GM23248 (cell line): ENCODE data around the gene ZNF587. TPM values are rescaled to one million over a fixed set of nuclear protein-coding genes. Genes with fewer than 3 reads are reported as not detected.
A peak's percentile ranks its signal among the peaks of the same experiment; 100 is the strongest.
"Not testable (repeated sequence)": the region's sequence is repeated elsewhere in the genome, so short reads cannot be mapped to it uniquely, and the experiment has no call there.

Source experiments
- DNase-seq: peaks from one replicate; pipeline ENCODE4 v3.0.0-alpha.2; 2015
- H2AFZ ChIP-seq: fragments of 200-600 bp; sonication (generic); 2 replicates; pipeline ENCODE4 v1.6.1; 2016; ENCODE audit warnings: antibody characterized with exemption
- H3F3A ChIP-seq: fragments of 200-600 bp; sonication (generic); 2 replicates; pipeline ENCODE4 v1.6.1; 2016; ENCODE audit warnings: mild to moderate bottlenecking, antibody characterized with exemption, mixed run types; ENCODE audit not compliant: insufficient read depth
- H3K27ac ChIP-seq: fragments of 200-600 bp; sonication (generic); 2 replicates; pipeline ENCODE4 v1.5.1; 2016; ENCODE audit warnings: mild to moderate bottlenecking
- H3K27me3 ChIP-seq: fragments of 200-600 bp; sonication (generic); replicated peaks from 2 replicates; pipeline ENCODE4 v1.6.1; 2016; ENCODE audit warnings: mild to moderate bottlenecking; ENCODE audit not compliant: insufficient read depth
- H3K36me3 ChIP-seq: fragments of 200-600 bp; sonication (generic); 2 replicates; pipeline ENCODE4 v1.6.1; 2016; ENCODE audit warnings: low read depth, mild to moderate bottlenecking
- H3K4me1 ChIP-seq: fragments of 200-600 bp; sonication (generic); 2 replicates; pipeline ENCODE4 v1.6.1; 2016; ENCODE audit warnings: mild to moderate bottlenecking; ENCODE audit not compliant: insufficient read depth
- H3K4me2 ChIP-seq: fragments of 200-600 bp; sonication (generic); one replicate; pipeline ENCODE4 v1.6.1; 2016; ENCODE audit warnings: mild to moderate bottlenecking; ENCODE audit not compliant: unreplicated experiment
- H3K4me3 ChIP-seq: fragments of 200-600 bp; sonication (generic); 2 replicates; pipeline ENCODE4 v1.5.1; 2016; ENCODE audit warnings: mild to moderate bottlenecking
- H3K79me2 ChIP-seq: fragments of 200-600 bp; sonication (generic); 2 replicates; pipeline ENCODE4 v1.6.1; 2016; ENCODE audit warnings: mild to moderate bottlenecking; ENCODE audit not compliant: insufficient read depth
- H3K9ac ChIP-seq: fragments of 200-600 bp; sonication (generic); 2 replicates; pipeline ENCODE4 v1.6.1; 2016; ENCODE audit warnings: mild to moderate bottlenecking
- H3K9me2 ChIP-seq: fragments of 200-600 bp; sonication (generic); 2 replicates; pipeline ENCODE4 v1.6.1; 2016; ENCODE audit warnings: mixed run types, mild to moderate bottlenecking, moderate library complexity; ENCODE audit not compliant: insufficient read depth
- H3K9me3 ChIP-seq: fragments of 200-600 bp; sonication (generic); one replicate; pipeline ENCODE4 v1.6.1; 2017; ENCODE audit warnings: low read depth
- H4K20me1 ChIP-seq: fragments of 200-600 bp; sonication (generic); 2 replicates; pipeline ENCODE4 v1.6.0; 2016; ENCODE audit not compliant: insufficient read depth
- EZH2 ChIP-seq: fragments of 200-600 bp; sonication (generic); IDR thresholded peaks from 2 replicates; pipeline ENCODE4 v1.6.1; 2018; ENCODE audit warnings: antibody characterized with exemption, mild to moderate bottlenecking; ENCODE audit not compliant: insufficient read depth, poor library complexity, severe bottlenecking
- EZH2phosphoT487 ChIP-seq: fragments of 200-600 bp; sonication (generic); IDR thresholded peaks from 2 replicates; pipeline ENCODE4 v1.6.1; 2018; ENCODE audit warnings: antibody characterized with exemption, moderate library complexity, mild to moderate bottlenecking, low read depth; ENCODE audit not compliant: insufficient read depth
- WGBS, 2 experiments: methylation state at CpG; one replicate each; pipeline ENCODE4 v1.1.6; 2015 to 2017; ENCODE audit warnings: low lambda C conversion rate in 2 of 2, low coverage in 1 of 2; ENCODE audit errors: missing lambda C conversion rate in 2 of 2; 5-methylcytosine and 5-hydroxymethylcytosine counted together
- in situ Hi-C: fragments of 300-500 bp; cut with MboI; formaldehyde crosslinking; loops from 2 replicates; pipeline ENCODE4 v1.15.0; 2020
- polyA plus RNA-seq: library from polyadenylated mRNA; unstranded; fragments of >200 nt; fragmentation: Nextera tagmentation; extraction: Ambion mirVana; gene quantifications from 2 replicates; pipeline ENCODE4 v1.2.1, GENCODE V29; 2016
- total RNA-seq: library from RNA; depleted of rRNA; stranded (reverse); fragments of >200 nt; shearing (Covaris generic); gene quantifications from 2 replicates; pipeline ENCODE4 v1.2.3, GENCODE V29; 2014

Gene ZNF587
- total and polyA plus RNA-seq, 2 experiments from 2014 or later: 6.9 to 14.3 TPM

- Histone ChIP-seq H3K4me2 (no peak overlapping the region), H3K79me2 (peaks cover 97% of the 10 kb centered on the region), H3K9ac (no peak overlapping the region), H4K20me1 (no peaks in the 10 kb centered on the region; the same call in 1 of the 2 replicates), H3K4me1 (no peaks in the 10 kb centered on the region), H3K27ac (0 out of 2 replicates have a peak overlapping the region, but pooled peaks have one; percentile 8), H2AFZ (no peak overlapping the region), H3K9me3 (no peaks in the 10 kb centered on the region), H3K9me2 (no peaks in the 10 kb centered on the region), H3K4me3 (no peak overlapping the region), H3F3A (0 out of 2 replicates have a peak, but pooled peaks cover 7% of the 10 kb centered on the region), H3K27me3 (no peaks in the 10 kb centered on the region), H3K36me3 (peaks cover 6% of the 10 kb centered on the region; the same call in 1 of the 2 replicates)
- WGBS, 2 experiments: 60 to 67% methylated on average over 6 of the region's 6 CpGs
- in situ Hi-C loops: no loop called here
- DNase-seq: peak; percentile 13
- no peak for TF ChIP-seq EZH2
Measured at GRCh38 chr19:57841122-57841763, 8.4 kb upstream of the ZNF587 start.

GRCh38 chr19:57847164-57847563 is 2.5 kb upstream of the ZNF587 start:
- H3K27ac ChIP-seq, DNase-seq, H3K9me2 ChIP-seq, H3K4me3 ChIP-seq, H3K36me3 ChIP-seq, H3K4me2 ChIP-seq, H4K20me1 ChIP-seq, in situ Hi-C loops, H3K4me1 ChIP-seq, H3K9ac ChIP-seq, H3K9me3 ChIP-seq, H2AFZ ChIP-seq, H3K27me3 ChIP-seq: not testable (repeated sequence)
- Histone ChIP-seq H3F3A (peaks cover 11% of the 10 kb centered on the region), H3K79me2 (peaks cover 95% of the 10 kb centered on the region)
- WGBS, 2 experiments: 57 to 59% methylated on average over 3 of the region's 3 CpGs

GRCh38 chr19:57849162-57849665 is 445 bp upstream of the ZNF587 start:
- Histone ChIP-seq H3K4me2 (peak overlapping the region; percentile 90), H3K79me2 (peaks cover 95% of the 10 kb centered on the region), H3K27ac (peak overlapping the region; percentile 79; the same call in 1 of the 2 replicates), H2AFZ (peak overlapping the region; percentile 64; the same call in 1 of the 2 replicates)
- DNase-seq, H3F3A ChIP-seq, H3K9ac ChIP-seq, H3K36me3 ChIP-seq, H3K9me2 ChIP-seq, H3K4me3 ChIP-seq, H4K20me1 ChIP-seq, H3K4me1 ChIP-seq, in situ Hi-C loops, H3K9me3 ChIP-seq, H3K27me3 ChIP-seq: not testable (repeated sequence)
- WGBS, 2 experiments: 100% methylated on average over 2 of the region's 2 CpGs

GRCh38 chr19:57850553-57851017 is 926 bp downstream of the ZNF587 start:
- Histone ChIP-seq H3K4me2 (peak overlapping the region; percentile 90), H3K4me3 (peak overlapping the region; percentile 95), H4K20me1 (peaks cover 4% of the 10 kb centered on the region), H3K79me2 (peaks cover 93% of the 10 kb centered on the region), H3K9ac (peak overlapping the region; percentile 96), H3K27ac (peak overlapping the region; percentile 79), H3K9me2 (no peaks in the 10 kb centered on the region), H3K4me1 (peaks cover 10% of the 10 kb centered on the region), H3F3A (peaks cover 10% of the 10 kb centered on the region), H2AFZ (peak overlapping the region; percentile 64; the same call in 1 of the 2 replicates), H3K36me3 (no peaks in the 10 kb centered on the region), H3K27me3 (no peaks in the 10 kb centered on the region), H3K9me3 (no peaks in the 10 kb centered on the region)
- TF ChIP-seq EZH2 (no peak), EZH2phosphoT487 (no peak)
- 11% methylated on average over 11 of the region's 11 CpGs for WGBS, 2 experiments
- peak; percentile 63 for DNase-seq
- in situ Hi-C loops: no loop called here

- H3K9me3 ChIP-seq, H2AFZ ChIP-seq, DNase-seq, H3K9ac ChIP-seq, in situ Hi-C loops, H3K36me3 ChIP-seq, H3K27ac ChIP-seq, H3K4me3 ChIP-seq, H3F3A ChIP-seq, H3K4me1 ChIP-seq, H3K27me3 ChIP-seq, H4K20me1 ChIP-seq, H3K9me2 ChIP-seq: not testable (repeated sequence)
- Histone ChIP-seq H3K4me2 (peak overlapping the region; percentile 90), H3K79me2 (peaks cover 89% of the 10 kb centered on the region)
- 92 to 93% methylated on average over 6 of the region's 6 CpGs for WGBS, 2 experiments
Measured at GRCh38 chr19:57851812-57852603, 2.3 kb downstream of the ZNF587 start.

GRCh38 chr19:57854117-57854516 is 4.5 kb downstream of the ZNF587 start:
- H3K9ac ChIP-seq, DNase-seq, H4K20me1 ChIP-seq, H2AFZ ChIP-seq, H3K9me2 ChIP-seq, H3F3A ChIP-seq, H3K4me2 ChIP-seq, H3K27me3 ChIP-seq, H3K4me1 ChIP-seq, H3K36me3 ChIP-seq, in situ Hi-C loops, H3K4me3 ChIP-seq, H3K27ac ChIP-seq, H3K9me3 ChIP-seq: not testable (repeated sequence)
- WGBS, 2 experiments: 75% methylated on average over 2 of the region's 2 CpGs
- peaks cover 81% of the 10 kb centered on the region for H3K79me2 ChIP-seq
